Breast epithelium (tissue), 3 donors: Measurements from ENCODE around the gene RGPD6.
"Not testable (repeated sequence)": the region's sequence is repeated elsewhere in the genome, so short reads cannot be mapped to it uniquely, and the experiment has no call there.

Experiments
- POLR2A ChIP-seq: fragments of 450-650 bp; IDR thresholded peaks from one replicate; pipeline ENCODE4 v1.6.1; 2016; ENCODE audit warnings: antibody characterized with exemption, mild to moderate bottlenecking, moderate library complexity
- TF ChIP-seq, protein P1 (sequence below), 3 donors: fragments of 450-650 bp; IDR thresholded peaks; one replicate each; pipeline ENCODE4 v1.5.1; 2016 to 2017; ENCODE audit warnings: antibody characterized with exemption in 3 of 3, mild to moderate bottlenecking in 3 of 3, moderate library complexity in 3 of 3

GRCh38 chr2:110475627-110476359, 101.2 kb downstream of the RGPD6 start:
- not testable (repeated sequence) for TF ChIP-seq POLR2A
- TF ChIP-seq, protein P1, sequence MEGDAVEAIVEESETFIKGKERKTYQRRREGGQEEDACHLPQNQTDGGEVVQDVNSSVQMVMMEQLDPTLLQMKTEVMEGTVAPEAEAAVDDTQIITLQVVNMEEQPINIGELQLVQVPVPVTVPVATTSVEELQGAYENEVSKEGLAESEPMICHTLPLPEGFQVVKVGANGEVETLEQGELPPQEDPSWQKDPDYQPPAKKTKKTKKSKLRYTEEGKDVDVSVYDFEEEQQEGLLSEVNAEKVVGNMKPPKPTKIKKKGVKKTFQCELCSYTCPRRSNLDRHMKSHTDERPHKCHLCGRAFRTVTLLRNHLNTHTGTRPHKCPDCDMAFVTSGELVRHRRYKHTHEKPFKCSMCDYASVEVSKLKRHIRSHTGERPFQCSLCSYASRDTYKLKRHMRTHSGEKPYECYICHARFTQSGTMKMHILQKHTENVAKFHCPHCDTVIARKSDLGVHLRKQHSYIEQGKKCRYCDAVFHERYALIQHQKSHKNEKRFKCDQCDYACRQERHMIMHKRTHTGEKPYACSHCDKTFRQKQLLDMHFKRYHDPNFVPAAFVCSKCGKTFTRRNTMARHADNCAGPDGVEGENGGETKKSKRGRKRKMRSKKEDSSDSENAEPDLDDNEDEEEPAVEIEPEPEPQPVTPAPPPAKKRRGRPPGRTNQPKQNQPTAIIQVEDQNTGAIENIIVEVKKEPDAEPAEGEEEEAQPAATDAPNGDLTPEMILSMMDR (IDR thresholded peaks at IDR 0.05), result not testable (repeated sequence)
